GM12873 (cell line): ENCODE measurements around the gene FOXD1.

Experiments used
- TF ChIP-seq, protein P1 (sequence below): IDR thresholded peaks from 2 replicates; pipeline ENCODE4 v1.5.1; 2012; ENCODE audit warnings: low read depth, mild to moderate bottlenecking, moderate library complexity, low read length, control low read depth; ENCODE audit not compliant: insufficient read depth; ENCODE audit errors: missing control alignments

Gene FOXD1

DNA sequence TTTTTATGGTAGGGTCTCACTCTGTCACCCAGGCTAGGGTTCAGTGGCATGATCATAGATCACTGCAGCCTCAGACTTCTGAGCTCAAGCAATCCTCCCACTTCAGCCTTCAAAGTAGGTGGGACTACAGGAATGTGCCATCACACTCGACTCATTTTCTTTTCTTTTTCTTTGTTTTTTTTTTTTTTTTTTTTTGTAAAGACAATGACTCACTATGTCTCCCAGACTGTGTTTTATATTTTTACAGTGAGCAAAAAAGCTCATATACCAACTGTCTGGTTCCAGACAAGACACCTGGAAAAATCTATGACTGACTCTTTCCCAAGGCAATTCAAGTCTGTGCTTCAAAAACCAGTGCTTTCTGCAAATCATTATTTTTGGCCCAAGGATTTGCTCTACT is 10.8 kb upstream of the FOXD1 start:
- TF ChIP-seq, protein P1, sequence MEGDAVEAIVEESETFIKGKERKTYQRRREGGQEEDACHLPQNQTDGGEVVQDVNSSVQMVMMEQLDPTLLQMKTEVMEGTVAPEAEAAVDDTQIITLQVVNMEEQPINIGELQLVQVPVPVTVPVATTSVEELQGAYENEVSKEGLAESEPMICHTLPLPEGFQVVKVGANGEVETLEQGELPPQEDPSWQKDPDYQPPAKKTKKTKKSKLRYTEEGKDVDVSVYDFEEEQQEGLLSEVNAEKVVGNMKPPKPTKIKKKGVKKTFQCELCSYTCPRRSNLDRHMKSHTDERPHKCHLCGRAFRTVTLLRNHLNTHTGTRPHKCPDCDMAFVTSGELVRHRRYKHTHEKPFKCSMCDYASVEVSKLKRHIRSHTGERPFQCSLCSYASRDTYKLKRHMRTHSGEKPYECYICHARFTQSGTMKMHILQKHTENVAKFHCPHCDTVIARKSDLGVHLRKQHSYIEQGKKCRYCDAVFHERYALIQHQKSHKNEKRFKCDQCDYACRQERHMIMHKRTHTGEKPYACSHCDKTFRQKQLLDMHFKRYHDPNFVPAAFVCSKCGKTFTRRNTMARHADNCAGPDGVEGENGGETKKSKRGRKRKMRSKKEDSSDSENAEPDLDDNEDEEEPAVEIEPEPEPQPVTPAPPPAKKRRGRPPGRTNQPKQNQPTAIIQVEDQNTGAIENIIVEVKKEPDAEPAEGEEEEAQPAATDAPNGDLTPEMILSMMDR, result no peak

DNA sequence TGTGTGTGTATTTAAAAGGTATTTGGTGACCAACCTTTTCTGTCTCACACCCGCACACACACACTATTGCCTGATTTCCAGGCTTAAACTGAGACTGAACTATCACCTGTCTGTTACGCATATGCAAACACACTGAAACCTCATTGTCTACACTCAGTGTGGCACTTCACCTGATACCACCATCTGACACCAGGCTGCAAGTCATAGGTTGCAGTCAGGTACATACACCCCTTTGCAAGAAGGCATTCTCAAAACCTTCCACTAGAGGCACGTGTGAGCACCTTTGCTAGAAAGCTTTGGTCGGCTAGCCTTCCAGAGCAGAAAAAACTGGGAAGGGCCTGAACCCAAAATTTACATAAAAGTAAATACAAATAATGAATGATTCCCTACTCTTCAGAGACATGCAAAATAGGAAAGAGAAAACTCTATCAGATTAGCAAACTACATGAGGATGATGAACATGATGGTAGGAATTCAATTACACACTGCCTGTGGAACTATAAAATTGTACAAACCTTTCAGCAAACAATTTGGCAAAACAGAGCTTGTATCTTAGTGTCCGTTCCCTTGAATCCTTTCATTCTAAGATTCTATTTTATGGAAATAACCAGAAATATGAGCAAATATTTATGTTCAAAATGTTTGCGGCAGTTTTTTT is 5.9 kb upstream of the FOXD1 start:
- TF ChIP-seq, protein P1, result peak; percentile 92

DNA sequence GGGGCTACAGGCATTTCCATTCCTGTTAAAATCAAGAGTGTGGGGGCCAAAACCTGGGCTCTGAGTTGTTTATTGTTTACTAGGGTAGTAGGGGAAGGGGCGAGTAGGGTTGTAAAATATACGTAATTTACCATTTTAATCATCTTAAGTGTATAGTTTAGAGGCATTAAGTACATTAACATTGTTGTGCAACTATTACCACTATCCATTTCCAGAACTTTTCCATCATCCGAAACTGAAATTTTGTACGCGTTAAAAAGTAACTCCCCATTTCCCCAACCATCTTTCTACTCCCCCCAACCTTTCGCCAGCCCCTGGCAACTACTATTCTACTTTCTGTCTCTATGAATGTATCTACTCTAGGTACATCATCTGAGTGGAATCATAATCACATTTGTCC is 3.6 kb upstream of the FOXD1 start:
- TF ChIP-seq, protein P1, result no peak

DNA sequence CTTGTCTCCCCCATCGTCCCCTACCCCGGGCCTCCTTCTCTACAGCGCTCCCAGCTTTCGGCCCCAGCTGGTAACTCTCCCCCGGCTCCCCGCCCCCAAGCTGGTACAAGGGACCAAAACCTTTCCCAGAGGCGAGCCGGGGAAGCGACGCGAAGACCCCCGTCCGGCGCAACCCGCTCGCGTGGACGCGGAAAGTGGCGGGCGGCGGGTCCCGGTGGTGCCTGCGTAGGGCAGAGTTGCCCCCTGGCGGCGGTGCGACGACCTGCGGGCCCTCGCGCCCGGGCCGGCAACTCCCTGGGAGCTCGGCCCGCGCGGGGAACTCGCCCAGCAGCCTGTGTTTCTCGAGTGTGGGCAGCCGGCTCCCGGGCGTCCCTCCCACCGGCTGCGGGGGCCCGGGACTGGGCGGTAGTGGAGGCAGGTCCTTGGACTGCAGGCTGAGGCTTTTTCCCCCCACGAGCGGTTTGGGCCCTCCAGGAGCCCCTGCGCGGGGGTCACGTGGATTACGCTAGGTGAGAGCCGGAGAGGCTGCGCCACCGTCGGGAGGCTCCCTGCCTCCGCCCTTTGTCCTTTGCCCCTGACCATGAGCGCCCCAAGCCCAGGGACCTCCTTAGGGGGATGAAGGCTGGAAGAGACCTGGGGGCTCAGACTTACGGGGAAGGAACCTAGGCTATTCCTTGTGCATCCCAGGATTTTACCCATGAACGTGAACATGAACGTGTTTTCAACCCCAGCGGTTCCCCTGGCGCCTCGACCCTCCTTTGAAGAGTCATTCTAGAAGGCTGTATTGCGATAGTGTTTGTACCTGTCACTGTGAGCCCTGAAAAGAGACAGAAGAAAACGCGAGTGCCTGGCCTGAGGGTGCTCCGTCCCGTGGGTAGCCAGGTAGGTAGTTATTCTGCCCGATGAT is 2.9 kb upstream of the FOXD1 start:
- TF ChIP-seq, protein P1, result peak; percentile 74

DNA sequence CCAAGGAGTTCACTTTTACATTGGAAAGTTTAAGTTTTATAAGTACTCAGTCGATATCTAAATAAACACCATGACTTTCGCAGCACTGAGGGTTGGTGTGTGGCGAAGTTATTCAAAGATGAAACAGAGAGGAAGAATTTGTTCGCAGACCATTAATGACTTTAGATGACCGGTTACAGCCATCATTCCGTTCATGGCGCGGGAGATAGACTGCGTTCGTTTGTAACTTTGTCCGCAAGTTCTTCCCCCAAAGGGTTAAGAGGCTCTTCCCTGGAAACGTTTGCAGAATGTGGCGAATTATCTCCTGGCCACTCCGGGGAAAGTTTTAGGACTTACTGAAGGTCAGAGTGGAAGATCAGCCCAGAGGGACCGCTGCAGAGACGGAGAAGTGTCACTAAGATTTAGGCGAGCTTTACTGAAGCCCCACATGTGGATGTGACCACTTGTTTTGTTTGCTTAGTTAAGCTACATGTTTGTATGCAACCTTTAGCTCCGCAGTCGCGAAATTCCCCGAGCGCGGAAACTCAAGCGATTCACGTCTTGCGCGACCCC is 2.2 kb upstream of the FOXD1 start:
- TF ChIP-seq, protein P1, result no peak

DNA sequence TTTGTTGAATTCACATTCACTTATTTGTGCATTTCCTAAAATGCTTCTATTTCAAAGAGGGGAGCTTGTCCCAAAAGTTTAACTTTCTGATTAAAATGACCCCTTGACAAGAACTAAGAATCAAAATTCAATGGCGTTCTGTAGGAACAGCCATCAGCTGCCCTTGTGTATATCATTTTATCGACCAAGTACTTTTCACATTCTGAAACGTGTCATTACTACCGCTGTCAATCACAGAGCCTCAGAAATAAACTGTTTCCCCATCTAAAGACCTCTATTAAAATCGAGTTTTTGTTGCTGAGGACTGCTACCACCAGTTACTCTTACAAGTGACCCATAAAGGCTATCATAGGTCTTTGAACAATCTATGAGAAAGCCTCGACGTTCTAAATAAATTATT is 1.6 kb upstream of the FOXD1 start:
- TF ChIP-seq, protein P1, result no peak

DNA sequence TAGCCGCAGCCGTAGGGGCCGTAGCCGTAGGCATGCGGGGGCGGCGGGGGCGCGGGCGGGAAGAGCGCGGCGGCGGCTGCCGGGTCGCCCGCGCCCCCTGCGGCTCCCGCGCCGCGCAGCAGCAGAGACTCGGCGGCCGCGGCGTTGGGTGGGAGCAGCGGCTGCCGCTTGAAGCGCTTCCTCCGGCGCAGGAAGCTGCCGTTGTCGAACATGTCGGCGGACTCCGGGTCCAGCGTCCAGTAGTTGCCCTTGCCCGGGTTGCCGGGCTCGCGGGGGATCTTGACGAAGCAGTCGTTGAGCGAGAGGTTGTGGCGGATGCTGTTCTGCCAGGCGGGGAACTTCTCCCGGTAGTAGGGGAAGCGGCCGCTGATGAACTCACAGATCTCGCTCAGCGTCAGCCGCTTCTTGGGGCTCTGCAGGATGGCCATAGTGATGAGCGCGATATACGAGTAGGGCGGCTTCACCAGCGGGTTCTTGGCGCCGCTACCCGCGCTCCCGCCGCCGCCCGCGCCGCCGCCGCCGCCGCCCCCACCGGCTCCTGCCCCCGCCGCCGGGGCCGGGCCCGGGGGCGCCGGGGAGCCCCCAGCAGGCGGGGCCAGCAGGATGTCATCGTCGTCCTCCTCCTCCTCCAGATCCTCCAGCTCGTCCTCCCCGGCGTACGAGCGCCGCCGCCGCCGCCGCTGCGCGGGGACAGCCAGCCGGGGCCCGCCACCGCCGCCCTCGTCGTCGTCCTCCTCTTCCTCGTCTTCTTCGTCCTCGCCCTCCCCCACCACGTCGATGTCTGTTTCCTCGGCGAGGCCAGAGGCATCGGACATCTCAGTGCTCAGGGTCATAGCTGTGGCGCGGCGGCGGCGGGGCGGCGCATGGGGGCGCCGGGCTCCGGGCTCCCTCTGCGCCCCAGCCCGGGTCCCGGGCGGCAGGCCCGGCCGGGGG is 781 bp downstream of the FOXD1 start:
- TF ChIP-seq, protein P1, result no peak
